HL-60 (cell line): ENCODE data around the gene REC114.

Experiments
- DNase-seq, 2 experiments: peaks; one replicate each; pipeline ENCODE4 v3.0.0-alpha.2; 2010 to 2020; ENCODE audit warnings: low read depth in 1 of 2, low spot score in 1 of 2
- H3K27ac ChIP-seq: fragments of 250-450 bp; sonication (Bioruptor Pico); replicated peaks from 2 replicates; pipeline ENCODE4 v1.5.1; 2020; ENCODE audit warnings: mild to moderate bottlenecking, moderate library complexity
- H3K27me3 ChIP-seq: fragments of 250-450 bp; sonication (Bioruptor Pico); 2 replicates; pipeline ENCODE4 v1.5.1; 2021; ENCODE audit warnings: mild to moderate bottlenecking, moderate library complexity; ENCODE audit not compliant: insufficient read depth, poor library complexity, severe bottlenecking
- H3K4me3 ChIP-seq: replicated peaks from 2 replicates; pipeline ENCODE4 v1.5.1; 2011; ENCODE audit warnings: mild to moderate bottlenecking, control low read depth, low read length; ENCODE audit not compliant: insufficient read depth
- CTCF ChIP-seq: IDR thresholded peaks from one replicate; pipeline ENCODE4 v1.5.1; 2011; ENCODE audit warnings: low read length, control low read depth, inconsistent platforms; ENCODE audit not compliant: insufficient read depth
- GABPA ChIP-seq: IDR thresholded peaks from 2 replicates; pipeline ENCODE4 v1.6.1; 2012; ENCODE audit warnings: low read depth
- POLR2AphosphoS5 ChIP-seq: IDR thresholded peaks from 2 replicates; pipeline ENCODE4 v1.6.1; 2012; ENCODE audit warnings: low read depth
- SPI1 ChIP-seq: IDR thresholded peaks from 2 replicates; pipeline ENCODE4 v1.6.1; 2012; ENCODE audit warnings: low read depth, mild to moderate bottlenecking, borderline replicate concordance
- TF ChIP-seq, protein P1 (sequence below): IDR thresholded peaks from 2 replicates; pipeline ENCODE4 v1.6.1; 2012; ENCODE audit warnings: low read depth; ENCODE audit not compliant: insufficient replicate concordance

REC114 gene

GRCh38 chr15:73495181-73495580 is 52.2 kb downstream of the REC114 start:
- TF ChIP-seq, protein P1, sequence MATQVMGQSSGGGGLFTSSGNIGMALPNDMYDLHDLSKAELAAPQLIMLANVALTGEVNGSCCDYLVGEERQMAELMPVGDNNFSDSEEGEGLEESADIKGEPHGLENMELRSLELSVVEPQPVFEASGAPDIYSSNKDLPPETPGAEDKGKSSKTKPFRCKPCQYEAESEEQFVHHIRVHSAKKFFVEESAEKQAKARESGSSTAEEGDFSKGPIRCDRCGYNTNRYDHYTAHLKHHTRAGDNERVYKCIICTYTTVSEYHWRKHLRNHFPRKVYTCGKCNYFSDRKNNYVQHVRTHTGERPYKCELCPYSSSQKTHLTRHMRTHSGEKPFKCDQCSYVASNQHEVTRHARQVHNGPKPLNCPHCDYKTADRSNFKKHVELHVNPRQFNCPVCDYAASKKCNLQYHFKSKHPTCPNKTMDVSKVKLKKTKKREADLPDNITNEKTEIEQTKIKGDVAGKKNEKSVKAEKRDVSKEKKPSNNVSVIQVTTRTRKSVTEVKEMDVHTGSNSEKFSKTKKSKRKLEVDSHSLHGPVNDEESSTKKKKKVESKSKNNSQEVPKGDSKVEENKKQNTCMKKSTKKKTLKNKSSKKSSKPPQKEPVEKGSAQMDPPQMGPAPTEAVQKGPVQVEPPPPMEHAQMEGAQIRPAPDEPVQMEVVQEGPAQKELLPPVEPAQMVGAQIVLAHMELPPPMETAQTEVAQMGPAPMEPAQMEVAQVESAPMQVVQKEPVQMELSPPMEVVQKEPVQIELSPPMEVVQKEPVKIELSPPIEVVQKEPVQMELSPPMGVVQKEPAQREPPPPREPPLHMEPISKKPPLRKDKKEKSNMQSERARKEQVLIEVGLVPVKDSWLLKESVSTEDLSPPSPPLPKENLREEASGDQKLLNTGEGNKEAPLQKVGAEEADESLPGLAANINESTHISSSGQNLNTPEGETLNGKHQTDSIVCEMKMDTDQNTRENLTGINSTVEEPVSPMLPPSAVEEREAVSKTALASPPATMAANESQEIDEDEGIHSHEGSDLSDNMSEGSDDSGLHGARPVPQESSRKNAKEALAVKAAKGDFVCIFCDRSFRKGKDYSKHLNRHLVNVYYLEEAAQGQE: no peak
- no peak for TF ChIP-seq SPI1
- no peak for TF ChIP-seq POLR2AphosphoS5
- no peak for TF ChIP-seq GABPA
- no peak for TF ChIP-seq CTCF
- DNase-seq: no peak
- H3K4me3 ChIP-seq: no peak overlapping the region
- no peak overlapping the region for H3K27ac ChIP-seq
- H3K27me3 ChIP-seq: peaks cover 22% of the 10 kb centered on the region

DNA sequence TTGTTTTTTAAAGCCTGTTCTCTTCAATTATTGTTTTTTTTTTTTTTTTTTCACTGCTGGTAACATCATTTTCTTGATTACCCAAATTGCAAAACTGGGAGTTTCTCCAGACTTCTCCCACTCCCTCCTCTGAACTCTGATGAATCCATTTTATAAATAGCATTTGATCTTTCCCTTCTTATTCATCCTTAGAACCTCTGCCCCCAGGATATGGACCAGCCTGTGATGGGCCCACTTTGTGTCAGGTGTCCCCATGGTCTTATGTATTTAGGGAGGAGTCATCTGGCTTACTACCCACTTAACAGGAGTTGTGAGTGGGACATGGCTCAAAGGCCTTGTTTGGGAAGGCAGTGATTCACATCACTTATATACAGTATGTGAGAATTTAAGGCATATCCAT is 57.7 kb downstream of the REC114 start:
- no peak for DNase-seq
- Histone ChIP-seq H3K4me3 (no peak overlapping the region), H3K27me3 (peaks cover 12% of the 10 kb centered on the region), H3K27ac (no peak overlapping the region)
- TF ChIP-seq POLR2AphosphoS5: no peak
- TF ChIP-seq, protein P1: no peak
- no peak for TF ChIP-seq CTCF
- no peak for TF ChIP-seq GABPA
- TF ChIP-seq SPI1: no peak

GRCh38 chr15:73504885-73505284 is 61.9 kb downstream of the REC114 start:
- TF ChIP-seq, protein P1: no peak
- no peak for TF ChIP-seq GABPA
- no peak for TF ChIP-seq POLR2AphosphoS5
- no peak for TF ChIP-seq SPI1
- TF ChIP-seq CTCF: no peak
- no peak for DNase-seq
- H3K27ac ChIP-seq: no peak overlapping the region
- no peak overlapping the region for H3K4me3 ChIP-seq
- H3K27me3 ChIP-seq: peaks cover under 1% of the 10 kb centered on the region
